Small intestine (tissue), 7 donors: Measurements from ENCODE around the gene RAD51AP2. TPM values are rescaled to one million over a fixed set of nuclear protein-coding genes. Genes with fewer than 3 reads are reported as not detected.
"Not testable (repeated sequence)": the region's sequence is repeated elsewhere in the genome, so short reads cannot be mapped to it uniquely, and the experiment has no call there.

Experiments
- DNase-seq, 2 donors: peaks; one replicate each; pipeline versions ENCODE4 v3.0.0 to v3.0.0-alpha.2; 2013
- FAIRE-seq: peaks from 2 replicates; lab custom pipeline; 2012; peaks lifted over from hg19 to GRCh38; lab: Jason Lieb, UNC
- H3K27ac ChIP-seq, 3 donors: one replicate each; pipeline ENCODE4 v1.5.1; 2013; ENCODE audit warnings: low read length in 2 of 3, mild to moderate bottlenecking in 2 of 3, control low read depth in 1 of 3, inconsistent platforms in 1 of 3, low read depth in 1 of 3, moderate library complexity in 1 of 3
- H3K27me3 ChIP-seq, 3 donors: one replicate each; pipeline ENCODE4 v1.6.1; 2013; ENCODE audit warnings: low read length in 3 of 3, inconsistent platforms in 1 of 3; ENCODE audit not compliant: control insufficient read depth in 3 of 3, insufficient read depth in 3 of 3
- H3K36me3 ChIP-seq, 3 donors: one replicate each; pipeline ENCODE4 v1.6.1; 2013; ENCODE audit warnings: low read length in 3 of 3, inconsistent platforms in 1 of 3, low read depth in 1 of 3, mild to moderate bottlenecking in 1 of 3, moderate library complexity in 1 of 3; ENCODE audit not compliant: control insufficient read depth in 3 of 3, insufficient read depth in 2 of 3
- H3K4me1 ChIP-seq, 3 donors: one replicate each; pipeline ENCODE4 v1.6.1; 2013; ENCODE audit warnings: low read length in 2 of 3, inconsistent platforms in 1 of 3, low read depth in 1 of 3, mild to moderate bottlenecking in 1 of 3, moderate library complexity in 1 of 3; ENCODE audit not compliant: control insufficient read depth in 3 of 3, insufficient read depth in 2 of 3
- H3K4me3 ChIP-seq, 3 donors: one replicate each; pipeline ENCODE4 v1.5.1; 2013; ENCODE audit warnings: low read length in 3 of 3, control low read depth in 1 of 3, inconsistent platforms in 1 of 3, low read depth in 1 of 3, mild to moderate bottlenecking in 1 of 3, moderate library complexity in 1 of 3
- H3K9me3 ChIP-seq, 2 donors: one replicate each; pipeline ENCODE4 v1.6.1; 2013; ENCODE audit warnings: low read depth in 1 of 2, low read length in 1 of 2; ENCODE audit not compliant: control insufficient read depth in 2 of 2, insufficient read depth in 1 of 2
- WGBS, 3 donors: extraction: QIAGEN DNeasy Blood & Tissue Kit; methylation state at CpG; one replicate each; pipeline ENCODE4 v1.1.7; 2013; 5-methylcytosine and 5-hydroxymethylcytosine counted together
- polyA plus RNA-seq, 4 donors: library from polyadenylated mRNA; stranded (reverse) in 3 of 4; unstranded in 1 of 4; fragments of 200-250 nt in 3 of 4; fragments of 120-200 nt in 1 of 4; gene quantifications; one replicate each; pipeline versions ENCODE4 v1.2.1 to v1.2.3, GENCODE V29; 2013
- donor health status: healthy with polysubstance abuse.
- donor health status: control.
- donor health status: control.
- donor health status: Bipolar disorder and iron deficiency.
- donor health status: healthy.

RAD51AP2 gene
- polyA plus RNA-seq, 4 donors: 0.03 TPM; not detected in 3

DNA sequence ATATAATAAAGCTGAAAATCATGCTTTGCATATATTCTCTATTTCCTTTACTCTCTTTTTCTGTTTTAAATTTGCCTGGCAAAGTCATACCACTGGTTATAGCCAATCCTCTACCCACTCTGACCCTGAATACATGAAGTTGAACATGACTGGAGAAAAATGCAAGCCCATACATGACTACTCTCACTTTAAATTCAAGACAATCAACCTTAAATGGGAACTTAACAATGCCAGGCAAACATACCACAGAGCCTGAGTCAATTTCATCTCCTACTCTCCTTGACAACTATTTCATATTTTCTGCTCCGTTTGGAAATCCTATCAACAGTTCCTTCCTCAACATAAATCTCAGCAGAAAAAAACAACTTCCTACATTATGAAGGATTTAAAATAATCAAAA is 22.6 kb downstream of the RAD51AP2 start:
- H3K36me3 ChIP-seq: no peaks in the 10 kb centered on the region
- no peak overlapping the region for H3K27ac ChIP-seq
- DNase-seq (no peak), FAIRE-seq (no peak)
- peaks cover 0 to 3% (median 0%) of the 10 kb centered on the region in 3 donors for H3K27me3 ChIP-seq
- H3K9me3 ChIP-seq: no peaks in the 10 kb centered on the region
- no peak overlapping the region for H3K4me3 ChIP-seq
- no peaks in the 10 kb centered on the region for H3K4me1 ChIP-seq
- WGBS, 3 donors: 46 to 67% (median 63%) methylated on average over 1 of the region's 1 CpG

DNA sequence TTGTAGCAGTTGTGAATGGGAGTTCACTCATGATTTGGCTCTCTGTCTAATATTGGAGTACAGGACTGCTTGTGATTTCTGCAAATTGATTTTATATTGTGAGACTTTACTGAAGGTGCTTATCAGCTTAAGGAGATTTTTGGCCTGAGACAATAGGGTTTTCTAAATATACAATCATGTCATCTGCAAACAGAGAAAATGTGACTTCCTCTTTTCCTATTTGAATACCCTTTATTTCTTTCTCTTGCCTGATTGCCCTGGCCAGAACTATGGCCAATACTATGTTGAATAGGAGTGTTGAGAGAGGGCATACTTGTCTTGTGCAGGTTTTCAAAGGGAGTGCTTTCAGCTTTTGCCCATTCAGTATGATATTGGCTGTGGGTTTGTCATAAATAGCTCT is 28.1 kb downstream of the RAD51AP2 start:
- FAIRE-seq, H3K27ac ChIP-seq, H3K36me3 ChIP-seq, DNase-seq, H3K27me3 ChIP-seq, H3K9me3 ChIP-seq, H3K4me3 ChIP-seq, H3K4me1 ChIP-seq: not testable (repeated sequence)

DNA sequence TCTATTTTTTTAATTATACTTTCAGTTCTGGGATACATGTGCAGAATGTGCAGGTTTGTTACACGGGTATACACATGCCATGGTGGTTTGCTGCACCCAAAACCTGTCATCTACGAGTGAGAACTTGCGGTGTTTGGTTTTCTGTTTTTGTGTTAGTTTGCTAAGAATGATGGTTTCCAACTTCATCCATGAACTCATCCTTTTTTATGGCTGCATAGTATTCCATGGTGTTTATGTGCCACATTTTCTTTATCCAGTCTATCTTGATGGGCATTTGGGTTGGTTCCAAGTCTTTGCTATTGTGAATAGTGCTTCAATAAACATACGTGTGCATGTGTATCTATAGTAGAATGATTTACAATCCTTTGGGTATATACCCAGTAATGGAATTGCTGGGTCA is 29.6 kb downstream of the RAD51AP2 start:
- H3K36me3 ChIP-seq, H3K4me1 ChIP-seq, DNase-seq, H3K27ac ChIP-seq, FAIRE-seq, H3K27me3 ChIP-seq, H3K4me3 ChIP-seq, H3K9me3 ChIP-seq: not testable (repeated sequence)
- 83 to 86% (median 86%) methylated on average over 4 of the region's 4 CpGs for WGBS, 3 donors

DNA sequence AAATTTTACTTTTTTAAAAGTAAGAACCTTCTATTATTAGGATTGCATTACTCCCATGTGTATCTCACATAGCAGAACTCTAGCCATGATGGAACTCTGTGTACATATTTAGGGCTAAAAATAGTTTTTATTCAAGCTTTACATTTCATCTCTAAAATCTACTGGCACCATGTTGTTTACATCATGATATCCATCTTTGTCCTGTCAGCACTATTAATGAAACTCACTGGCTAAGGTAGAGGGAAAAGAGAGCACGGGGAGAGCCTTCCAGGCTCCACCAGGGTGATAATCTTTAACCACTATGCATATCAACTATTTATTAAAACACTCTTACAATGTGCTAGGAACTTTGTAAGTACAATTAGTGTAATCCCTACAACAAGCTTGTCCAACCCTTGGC is 34.7 kb downstream of the RAD51AP2 start:
- 44 to 72% (median 50%) methylated on average over 1 of the region's 1 CpG for WGBS, 3 donors
- Histone ChIP-seq H3K4me3 (no peak overlapping the region), H3K4me1 (peaks cover 0 to 6% (median 0%) of the 10 kb centered on the region in 3 donors), H3K9me3 (no peaks in the 10 kb centered on the region), H3K27me3 (no peaks in the 10 kb centered on the region), H3K27ac (no peak overlapping the region), H3K36me3 (no peaks in the 10 kb centered on the region)
- no peak for DNase-seq
- FAIRE-seq: no peak

DNA sequence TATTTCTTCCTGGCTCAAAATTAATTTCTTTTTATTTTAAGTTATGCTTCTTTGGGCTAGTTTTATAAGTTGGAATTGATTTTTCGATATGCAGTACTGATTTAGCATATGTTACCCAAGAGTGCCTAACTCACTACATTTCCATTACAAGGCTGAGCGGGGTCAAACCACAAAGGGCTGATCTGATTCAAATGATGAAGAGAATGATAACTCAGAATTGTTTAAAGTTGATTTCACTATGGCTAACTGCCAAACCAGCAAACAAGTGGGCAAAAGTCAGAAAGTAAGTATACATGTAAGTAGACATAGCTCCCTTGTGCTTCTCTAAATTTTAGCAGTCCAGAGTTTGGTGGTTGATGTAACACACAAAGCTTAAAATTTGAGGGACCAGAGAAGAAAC is 35.6 kb downstream of the RAD51AP2 start:
- Histone ChIP-seq H3K36me3 (no peaks in the 10 kb centered on the region), H3K4me1 (peaks cover 0 to 6% (median 0%) of the 10 kb centered on the region in 3 donors), H3K27ac (no peak overlapping the region), H3K9me3 (no peaks in the 10 kb centered on the region), H3K4me3 (no peak overlapping the region), H3K27me3 (no peaks in the 10 kb centered on the region)
- FAIRE-seq (no peak), DNase-seq (no peak)
- WGBS, 3 donors: 82 to 86% (median 82%) methylated on average over 2 of the region's 2 CpGs

DNA sequence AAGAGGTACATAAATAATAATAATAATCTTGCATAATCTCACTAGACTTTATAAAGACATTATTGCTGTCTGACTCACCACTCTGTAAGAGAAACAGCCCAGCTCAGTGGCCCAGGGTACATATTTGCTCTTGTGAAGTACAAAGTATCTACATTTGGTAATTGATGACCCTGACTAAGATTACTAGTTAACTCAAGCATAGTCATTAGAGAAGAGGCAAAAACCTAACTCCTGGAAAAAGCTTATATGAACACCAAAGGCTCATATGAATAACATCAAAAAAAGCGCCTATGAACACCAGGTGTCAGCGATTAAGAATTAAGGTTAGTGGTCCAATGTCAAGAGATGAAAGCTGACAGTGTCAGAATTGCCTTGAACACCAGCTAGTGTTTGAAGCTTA is 38.4 kb downstream of the RAD51AP2 start:
- Histone ChIP-seq H3K36me3 (no peaks in the 10 kb centered on the region), H3K9me3 (no peaks in the 10 kb centered on the region), H3K4me1 (peaks cover 0 to 6% (median 0%) of the 10 kb centered on the region in 3 donors), H3K27me3 (no peaks in the 10 kb centered on the region), H3K27ac (no peak overlapping the region), H3K4me3 (no peak overlapping the region)
- 86 to 92% (median 87%) methylated on average over 2 of the region's 2 CpGs for WGBS, 3 donors
- no peak for FAIRE-seq
- DNase-seq: peak in 1 of 2 donors; percentile 26

DNA sequence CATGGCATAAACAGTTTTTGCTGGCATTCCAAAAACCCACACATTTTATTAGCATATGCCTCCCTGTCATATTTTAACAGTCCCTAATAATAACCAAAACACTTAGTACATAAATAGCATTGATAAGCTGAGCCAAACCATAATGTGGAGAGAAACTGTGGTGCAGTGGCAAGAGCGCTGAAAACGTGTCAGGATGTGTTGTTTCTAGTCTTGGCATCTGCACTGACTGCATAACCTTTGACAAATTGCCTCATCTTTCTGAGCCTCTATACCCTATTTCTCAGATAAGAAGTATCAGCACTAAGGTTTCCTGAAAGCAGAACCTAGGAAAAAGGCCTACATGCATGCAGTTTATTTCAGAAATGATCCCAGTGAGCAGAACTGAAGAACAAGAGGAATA is 41.4 kb downstream of the RAD51AP2 start:
- Histone ChIP-seq H3K4me1 (peaks cover 0 to 6% (median 0%) of the 10 kb centered on the region in 3 donors), H3K36me3 (no peaks in the 10 kb centered on the region), H3K27me3 (no peaks in the 10 kb centered on the region), H3K9me3 (no peaks in the 10 kb centered on the region), H3K27ac (no peak overlapping the region), H3K4me3 (no peak overlapping the region)
- WGBS, 3 donors: 66 to 77% (median 72%) methylated on average over 2 of the region's 2 CpGs
- no peak for FAIRE-seq
- DNase-seq: no peak

DNA sequence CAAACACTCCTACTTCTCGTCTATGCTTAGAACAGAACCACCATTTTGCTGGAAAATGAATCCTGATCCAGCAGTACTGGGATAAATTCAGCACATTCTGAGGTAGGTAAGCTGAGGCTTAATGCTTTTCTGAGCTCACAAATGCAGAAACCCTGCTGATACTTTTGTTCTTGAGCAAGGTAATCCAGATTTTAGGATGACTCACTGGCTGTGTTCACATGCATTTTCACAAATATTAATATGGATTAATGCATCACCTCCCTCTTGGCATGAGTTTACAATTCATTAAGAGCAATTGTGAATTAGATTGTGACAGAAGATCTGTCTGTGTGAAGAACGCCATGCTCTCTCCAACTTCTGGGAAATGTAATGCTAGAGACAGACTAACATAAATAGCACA is 42.2 kb downstream of the RAD51AP2 start:
- Histone ChIP-seq H3K27ac (no peak overlapping the region), H3K27me3 (no peaks in the 10 kb centered on the region), H3K36me3 (no peaks in the 10 kb centered on the region), H3K9me3 (peaks cover 0 to 2% of the 10 kb centered on the region in 2 donors), H3K4me3 (no peak overlapping the region), H3K4me1 (peaks cover 0 to 6% (median 0%) of the 10 kb centered on the region in 3 donors)
- FAIRE-seq (no peak), DNase-seq (no peak)
- WGBS, 3 donors: 46 to 58% (median 50%) methylated on average over 2 of the region's 2 CpGs

DNA sequence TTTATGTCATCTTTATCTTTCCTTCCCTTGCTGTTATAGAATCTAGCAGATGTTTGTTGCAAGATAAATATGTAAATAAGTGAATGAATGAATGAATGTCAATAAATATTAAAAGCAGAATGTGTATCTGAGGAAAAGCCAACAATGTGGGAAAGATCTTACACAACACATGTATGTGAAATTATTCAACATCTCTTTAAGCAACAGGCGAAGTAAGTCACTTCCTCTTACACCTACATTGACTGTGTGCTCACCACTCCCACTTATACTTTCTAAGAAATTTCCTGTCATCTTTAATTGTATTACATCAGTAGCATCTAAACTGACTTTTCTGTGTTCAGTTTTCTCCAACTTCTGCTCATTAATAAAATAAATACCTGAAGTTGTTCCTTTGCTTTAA is 43.0 kb downstream of the RAD51AP2 start:
- H3K36me3 ChIP-seq: no peaks in the 10 kb centered on the region
- H3K27me3 ChIP-seq: no peaks in the 10 kb centered on the region
- H3K9me3 ChIP-seq: peaks cover 0 to 6% of the 10 kb centered on the region in 2 donors
- H3K4me3 ChIP-seq: no peak overlapping the region
- 44 to 71% (median 67%) methylated on average over 1 of the region's 1 CpG for WGBS, 3 donors
- DNase-seq (no peak), FAIRE-seq (no peak)
- H3K4me1 ChIP-seq: peaks cover 0 to 4% (median 0%) of the 10 kb centered on the region in 3 donors
- no peak overlapping the region for H3K27ac ChIP-seq
